Erythroblast (primary cell): ENCODE measurements around the gene CBLB.

Experiments used
- GATA1 ChIP-seq: IDR thresholded peaks from 2 replicates; pipeline ENCODE4 v1.6.1; 2011; ENCODE audit warnings: low read depth, mild to moderate bottlenecking, control low read depth, low read length, moderate library complexity
- POLR2A ChIP-seq: IDR thresholded peaks from 2 replicates; pipeline ENCODE4 v1.6.1; 2011; ENCODE audit warnings: mild to moderate bottlenecking, low read length

GRCh38 chr3:105866656-105867653 is 1.9 kb downstream of the CBLB start:
- no peak for TF ChIP-seq POLR2A
- TF ChIP-seq GATA1: no peak
